Lung microvascular endothelial cell (primary cell): ENCODE data around the gene TBC1D8. TPM values are rescaled to one million over a fixed set of nuclear protein-coding genes. Genes with fewer than 3 reads are reported as not detected.
A peak's percentile ranks its signal among the peaks of the same experiment; 100 is the strongest.

Experiments used
- DNase-seq, 2 donors: peaks; one replicate each; pipeline versions ENCODE4 v3.0.0 to v3.0.0-alpha.2; 2010; ENCODE audit warnings: low read depth in 2 of 2
- total RNA-seq: library from RNA; depleted of rRNA; stranded (reverse); fragments of >200 nt; gene quantifications from 2 replicates; pipeline ENCODE4 v1.2.1, GENCODE V29; 2014

The TBC1D8 gene
- total RNA-seq, 1 donor from 2014 or later, result 96.8 TPM

GRCh38 chr2:101001691-101002561 lies 149.3 kb downstream of the TBC1D8 start, which contains the start of gene RPL31:
RPL31 (plus strand) TSS chr2:101002289; CDS start chr2:101002702, 413 bp downstream.
- peak; percentile 98 for DNase-seq

GRCh38 chr2:100999995-101000394 lies 151.2 kb downstream of the TBC1D8 start:
- no peak for DNase-seq

GRCh38 chr2:100998235-100998573 lies 153.0 kb downstream of the TBC1D8 start:
- DNase-seq, result no peak

GRCh38 chr2:100997509-100998234 lies 153.5 kb downstream of the TBC1D8 start:
- no peak for DNase-seq

GRCh38 chr2:100995309-100996075 lies 155.7 kb downstream of the TBC1D8 start:
- no peak for DNase-seq

- DNase-seq, result no peak
Measured at GRCh38 chr2:100993294-100993693, 157.9 kb downstream of the TBC1D8 start.

- no peak for DNase-seq
Measured at GRCh38 chr2:100992262-100992661, 158.9 kb downstream of the TBC1D8 start.

- no peak for DNase-seq
Measured at GRCh38 chr2:100991404-100991773, 159.8 kb downstream of the TBC1D8 start.

- DNase-seq, result no peak
Measured at GRCh38 chr2:100990650-100991403, 160.4 kb downstream of the TBC1D8 start.

- no peak for DNase-seq
Measured at GRCh38 chr2:100990166-100990565, 161.0 kb downstream of the TBC1D8 start.

- no peak for DNase-seq
Measured at GRCh38 chr2:100989666-100990065, 161.5 kb downstream of the TBC1D8 start.

- DNase-seq, result no peak
Measured at GRCh38 chr2:100988630-100989417, 162.4 kb downstream of the TBC1D8 start.

- DNase-seq, result no peak
Measured at GRCh38 chr2:100987974-100988373, 163.2 kb downstream of the TBC1D8 start.

- no peak for DNase-seq
Measured at GRCh38 chr2:100987536-100987935, 163.6 kb downstream of the TBC1D8 start.

GRCh38 chr2:100986157-100986556 lies 165.0 kb downstream of the TBC1D8 start:
- DNase-seq, result no peak

- peak; percentile 79 to 92 for DNase-seq
Measured at GRCh38 chr2:100984892-100985307, 166.3 kb downstream of the TBC1D8 start.

GRCh38 chr2:100983684-100984310 lies 167.4 kb downstream of the TBC1D8 start:
- DNase-seq, result peak in 1 of 2 donors; percentile 84

- no peak for DNase-seq
Measured at GRCh38 chr2:100983201-100983600, 168.0 kb downstream of the TBC1D8 start.

- no peak for DNase-seq
Measured at GRCh38 chr2:100982431-100982861, 168.7 kb downstream of the TBC1D8 start.

GRCh38 chr2:100981011-100981410 lies 170.2 kb downstream of the TBC1D8 start:
- DNase-seq, result no peak
